Neural progenitor cell (in vitro differentiated cells): Measurements from ENCODE around the gene DYNLRB1. TPM values are rescaled to one million over a fixed set of nuclear protein-coding genes. Genes with fewer than 3 reads are reported as not detected.

ENCODE experiments used
- DNase-seq: peaks from one replicate; pipeline ENCODE4 v3.0.0-alpha.2; 2016; ENCODE audit warnings: low spot score
- H2AFZ ChIP-seq: fragments of 200-600 bp; sonication (generic); replicated peaks from 2 replicates; pipeline ENCODE4 v1.6.1; 2016; ENCODE audit warnings: antibody characterized with exemption
- H3F3A ChIP-seq: fragments of 200-600 bp; sonication (generic); 2 replicates; pipeline ENCODE4 v1.6.1; 2016; ENCODE audit warnings: antibody characterized with exemption, low read depth
- H3K27ac ChIP-seq: fragments of 200-600 bp; sonication (generic); 2 replicates; pipeline ENCODE4 v1.5.1; 2016; ENCODE audit warnings: mild to moderate bottlenecking
- H3K27me3 ChIP-seq: fragments of 200-600 bp; sonication (generic); 2 replicates; pipeline ENCODE4 v1.6.1; 2016; ENCODE audit warnings: mild to moderate bottlenecking, moderate library complexity
- H3K36me3 ChIP-seq: fragments of 200-600 bp; sonication (generic); 2 replicates; pipeline ENCODE4 v1.5.1; 2016
- H3K4me1 ChIP-seq: fragments of 200-600 bp; sonication (generic); 2 replicates; pipeline ENCODE4 v1.6.1; 2016; ENCODE audit warnings: mixed run types
- H3K4me2 ChIP-seq: fragments of 200-600 bp; sonication (generic); 2 replicates; pipeline ENCODE4 v1.6.1; 2016
- H3K4me3 ChIP-seq: fragments of 200-600 bp; sonication (generic); 2 replicates; pipeline ENCODE4 v1.5.1; 2016
- H3K79me2 ChIP-seq: fragments of 200-600 bp; sonication (generic); 2 replicates; pipeline ENCODE4 v1.6.1; 2016; ENCODE audit warnings: low read depth
- H3K9ac ChIP-seq: fragments of 200-600 bp; sonication (generic); 2 replicates; pipeline ENCODE4 v1.6.1; 2016
- H3K9me3 ChIP-seq: fragments of 200-600 bp; sonication (generic); 2 replicates; pipeline ENCODE4 v1.5.1; 2016; ENCODE audit warnings: low read depth
- H4K20me1 ChIP-seq: fragments of 200-600 bp; sonication (generic); 2 replicates; pipeline ENCODE4 v1.6.1; 2016; ENCODE audit warnings: low read depth
- H3K27ac Mint-ChIP-seq: 3 replicates; pipeline ENCODE4 v1.8.0; 2021; ENCODE audit warnings: mixed read lengths
- H3K27me3 Mint-ChIP-seq: 2 replicates; pipeline ENCODE4 v1.8.0; 2022; ENCODE audit warnings: low read depth, mild to moderate bottlenecking, inconsistent platforms, moderate library complexity, mixed read lengths; ENCODE audit not compliant: insufficient read depth
- H3K36me3 Mint-ChIP-seq: 3 replicates; pipeline ENCODE4 v1.8.0; 2021; ENCODE audit warnings: mixed read lengths
- H3K4me1 Mint-ChIP-seq: 3 replicates; pipeline ENCODE4 v1.8.0; 2021; ENCODE audit warnings: mixed read lengths
- H3K4me3 Mint-ChIP-seq: 3 replicates; pipeline ENCODE4 v1.8.0; 2021; ENCODE audit warnings: mild to moderate bottlenecking, moderate library complexity, mixed read lengths
- H3K9me3 Mint-ChIP-seq: 3 replicates; pipeline ENCODE4 v1.8.0; 2020; ENCODE audit warnings: mixed read lengths
- CTCF ChIP-seq: fragments of 200-600 bp; sonication (generic); IDR thresholded peaks from 2 replicates; pipeline ENCODE4 v1.5.1; 2017; ENCODE audit warnings: antibody characterized with exemption, mild to moderate bottlenecking
- EZH2 ChIP-seq: fragments of 200-600 bp; sonication (generic); IDR thresholded peaks from 2 replicates; pipeline ENCODE4 v1.6.1; 2017; ENCODE audit warnings: antibody characterized with exemption, mild to moderate bottlenecking, moderate library complexity
- EZH2phosphoT487 ChIP-seq: fragments of 200-600 bp; sonication (generic); IDR thresholded peaks from 2 replicates; pipeline ENCODE4 v1.6.1; 2017; ENCODE audit warnings: antibody characterized with exemption
- total RNA-seq: library from RNA; depleted of rRNA; stranded (reverse); fragments of >200 nt; gene quantifications from 2 replicates; pipeline ENCODE4 v1.2.3, GENCODE V29; 2015; ENCODE audit warnings: low replicate concordance

DYNLRB1 gene
- total RNA-seq, 1 donor from 2014 or later = 73.1 TPM

GRCh38 chr20:34552569-34552968, 36.3 kb downstream of the DYNLRB1 start:
- no peak for DNase-seq
- Histone ChIP-seq H3K27ac (no peak overlapping the region), H3K36me3 (no peaks in the 10 kb centered on the region), H2AFZ (no peak overlapping the region), H3K4me1 (no peaks in the 10 kb centered on the region), H4K20me1 (no peaks in the 10 kb centered on the region), H3K4me3 (no peak overlapping the region), H3F3A (peaks cover 4% of the 10 kb centered on the region), H3K79me2 (no peaks in the 10 kb centered on the region), H3K27me3 (peaks cover 5% of the 10 kb centered on the region), H3K9me3 (no peaks in the 10 kb centered on the region), H3K4me2 (no peak overlapping the region), H3K9ac (no peak overlapping the region)
- no peak overlapping the region for H3K27ac Mint-ChIP-seq
- no peaks in the 10 kb centered on the region for H3K9me3 Mint-ChIP-seq
- TF ChIP-seq CTCF = no peak
- no peak for TF ChIP-seq EZH2
- TF ChIP-seq EZH2phosphoT487 = no peak
- no peaks in the 10 kb centered on the region for H3K36me3 Mint-ChIP-seq
- H3K4me1 Mint-ChIP-seq = peaks cover 17% of the 10 kb centered on the region
- H3K4me3 Mint-ChIP-seq = no peak overlapping the region
- peaks cover 2% of the 10 kb centered on the region for H3K27me3 Mint-ChIP-seq

GRCh38 chr20:34553366-34553867, 37.2 kb downstream of the DYNLRB1 start:
- H3K4me3 Mint-ChIP-seq = no peak overlapping the region
- H3K36me3 ChIP-seq = no peaks in the 10 kb centered on the region
- TF ChIP-seq EZH2 (no peak), CTCF (no peak), EZH2phosphoT487 (no peak)
- H3K9ac ChIP-seq = no peak overlapping the region
- no peaks in the 10 kb centered on the region for H3K9me3 Mint-ChIP-seq
- no peak overlapping the region for H3K4me2 ChIP-seq
- H2AFZ ChIP-seq = no peak overlapping the region
- no peaks in the 10 kb centered on the region for H3K9me3 ChIP-seq
- no peak overlapping the region for H3K4me3 ChIP-seq
- no peak overlapping the region for H3K27ac ChIP-seq
- peaks cover 2% of the 10 kb centered on the region for H3K27me3 Mint-ChIP-seq
- H3K4me1 Mint-ChIP-seq = peaks cover 11% of the 10 kb centered on the region
- H3K27ac Mint-ChIP-seq = peak overlapping the region; percentile 47
- H3F3A ChIP-seq = peaks cover 9% of the 10 kb centered on the region
- H3K27me3 ChIP-seq = peaks cover 13% of the 10 kb centered on the region
- H3K36me3 Mint-ChIP-seq = no peaks in the 10 kb centered on the region
- no peaks in the 10 kb centered on the region for H3K4me1 ChIP-seq
- H3K79me2 ChIP-seq = no peaks in the 10 kb centered on the region
- H4K20me1 ChIP-seq = no peaks in the 10 kb centered on the region
- DNase-seq = no peak

GRCh38 chr20:34557936-34558319, 41.7 kb downstream of the DYNLRB1 start:
- peak overlapping the region; percentile 34 for H3K9ac ChIP-seq
- Mint-ChIP-seq H3K27ac (no peak overlapping the region), H3K4me1 (peaks cover 2% of the 10 kb centered on the region), H3K36me3 (peaks cover 2% of the 10 kb centered on the region), H3K9me3 (no peaks in the 10 kb centered on the region), H3K27me3 (no peaks in the 10 kb centered on the region), H3K4me3 (peak overlapping the region; percentile 72)
- H3K36me3 ChIP-seq = no peaks in the 10 kb centered on the region
- no peak for DNase-seq
- no peak overlapping the region for H3K27ac ChIP-seq
- H3K4me3 ChIP-seq = peak overlapping the region; percentile 60
- peak overlapping the region; percentile 94 for H2AFZ ChIP-seq
- H3K79me2 ChIP-seq = no peaks in the 10 kb centered on the region
- H3K4me2 ChIP-seq = peak overlapping the region; percentile 76
- H3K9me3 ChIP-seq = no peaks in the 10 kb centered on the region
- H3K4me1 ChIP-seq = no peaks in the 10 kb centered on the region
- TF ChIP-seq EZH2phosphoT487 (no peak), CTCF (no peak), EZH2 (no peak)
- peaks cover 11% of the 10 kb centered on the region for H4K20me1 ChIP-seq
- H3F3A ChIP-seq = peaks cover 12% of the 10 kb centered on the region
- peaks cover 30% of the 10 kb centered on the region for H3K27me3 ChIP-seq
